HEK293 (cell line): ENCODE data around the gene TNXB.

Source experiments
- CTCF ChIA-PET: fragments of 350-600 bp; formaldehyde crosslinking; extraction: SDS; loops from one replicate; lab custom pipeline; 2021; ENCODE audit warnings: antibody characterized with exemption; lab: Yijun Ruan, JAX
- POLR2A ChIA-PET: fragments of 300-600 bp; formaldehyde crosslinking; extraction: SDS; loops from one replicate; lab custom pipeline; 2020; ENCODE audit warnings: antibody characterized with exemption, inconsistent platforms; lab: Yijun Ruan, JAX
- H3K27ac ChIP-seq: fragments of 200-500 bp; sonication (Bioruptor generic); 2 replicates; pipeline ENCODE4 v1.5.1; 2014; ENCODE audit warnings: low read depth, low read length, control low read depth, inconsistent platforms; ENCODE audit errors: extremely low read depth
- H3K36me3 ChIP-seq, 2 experiments: fragments of 200-500 bp in 1 of 2; sonication (Bioruptor generic) in 1 of 2; 1 replicate in 1 of 2; 2 replicates in 1 of 2; pipeline ENCODE4 v1.5.1; 2014 to 2017; ENCODE audit warnings: inconsistent platforms in 2 of 2, low read length in 2 of 2; ENCODE audit not compliant: control insufficient read depth in 2 of 2, insufficient read depth in 1 of 2
- H3K4me1 ChIP-seq: fragments of 200-500 bp; sonication (Bioruptor generic); 2 replicates; pipeline ENCODE4 v1.5.1; 2014; ENCODE audit warnings: mild to moderate bottlenecking, low read length, inconsistent platforms; ENCODE audit not compliant: control insufficient read depth, insufficient read depth
- H3K4me3 ChIP-seq: 2 replicates; pipeline ENCODE4 v1.5.1; 2011; ENCODE audit warnings: low read depth, mild to moderate bottlenecking, control low read depth, low read length, moderate library complexity
- H3K9me3 ChIP-seq: fragments of 200-500 bp; sonication (Bioruptor generic); 2 replicates; pipeline ENCODE4 v1.5.1; 2014; ENCODE audit warnings: low read depth, low read length, inconsistent platforms; ENCODE audit not compliant: control insufficient read depth, insufficient read depth
- BCL11A ChIP-seq: fragments of 450-650 bp; formaldehyde crosslinking; IDR thresholded peaks from 2 replicates; pipeline ENCODE4 v1.5.1; 2016; ENCODE audit warnings: low read depth, missing biosample characterization, missing genetic modification characterization
- ELK4 ChIP-seq: IDR thresholded peaks from 2 replicates; pipeline ENCODE4 v1.6.1; 2011; ENCODE audit warnings: mild to moderate bottlenecking, low read depth, low read length, borderline replicate concordance
- INSM2 ChIP-seq: fragments of 450-650 bp; formaldehyde crosslinking; IDR thresholded peaks from 2 replicates; pipeline ENCODE4 v1.5.1; 2016; ENCODE audit warnings: missing biosample characterization, missing genetic modification characterization
- KLF16 ChIP-seq: fragments of 450-650 bp; formaldehyde crosslinking; IDR thresholded peaks from 2 replicates; pipeline ENCODE4 v1.5.1; 2017; ENCODE audit warnings: missing biosample characterization, missing genetic modification characterization
- KLF7 ChIP-seq: fragments of 450-650 bp; formaldehyde crosslinking; IDR thresholded peaks from 2 replicates; pipeline ENCODE4 v1.5.1; 2016; ENCODE audit warnings: missing biosample characterization, missing genetic modification characterization, borderline replicate concordance
- MZF1 ChIP-seq: fragments of 450-650 bp; formaldehyde crosslinking; IDR thresholded peaks from 2 replicates; pipeline ENCODE4 v1.5.1; 2017; ENCODE audit warnings: missing biosample characterization, missing genetic modification characterization, borderline replicate concordance
- PATZ1 ChIP-seq: fragments of 450-650 bp; formaldehyde crosslinking; IDR thresholded peaks from 2 replicates; pipeline ENCODE4 v1.5.1; 2016; ENCODE audit warnings: missing biosample characterization, missing genetic modification characterization
- REPIN1 ChIP-seq: fragments of 450-650 bp; formaldehyde crosslinking; IDR thresholded peaks from 2 replicates; pipeline ENCODE4 v1.5.1; 2017; ENCODE audit warnings: missing biosample characterization, missing genetic modification characterization, low read depth
- SALL2 ChIP-seq: fragments of 450-650 bp; formaldehyde crosslinking; IDR thresholded peaks from 2 replicates; pipeline ENCODE4 v1.5.0; 2017; ENCODE audit warnings: missing biosample characterization, mild to moderate bottlenecking, missing genetic modification characterization, borderline replicate concordance
- TSHZ1 ChIP-seq: fragments of 450-650 bp; formaldehyde crosslinking; IDR thresholded peaks from 2 replicates; pipeline ENCODE4 v1.5.1; 2016; ENCODE audit warnings: missing biosample characterization, missing genetic modification characterization, borderline replicate concordance
- ZBTB8A ChIP-seq: fragments of 450-650 bp; formaldehyde crosslinking; IDR thresholded peaks from 2 replicates; pipeline ENCODE4 v1.5.1; 2016; ENCODE audit warnings: missing biosample characterization, missing genetic modification characterization
- ZEB2 ChIP-seq: fragments of 450-650 bp; formaldehyde crosslinking; IDR thresholded peaks from 2 replicates; pipeline ENCODE4 v1.5.1; 2016; ENCODE audit warnings: missing biosample characterization, missing genetic modification characterization
- ZNF157 ChIP-seq: fragments of 450-650 bp; formaldehyde crosslinking; IDR thresholded peaks from 2 replicates; pipeline ENCODE4 v1.5.1; 2016; ENCODE audit warnings: missing biosample characterization, missing genetic modification characterization
- ZNF221 ChIP-seq: fragments of 450-650 bp; formaldehyde crosslinking; IDR thresholded peaks from 2 replicates; pipeline ENCODE4 v1.5.1; 2017; ENCODE audit warnings: missing biosample characterization, missing genetic modification characterization, borderline replicate concordance
- ZNF341 ChIP-seq: fragments of 450-650 bp; formaldehyde crosslinking; IDR thresholded peaks from 2 replicates; pipeline ENCODE4; 2016; ENCODE audit warnings: low read depth, missing biosample characterization, missing genetic modification characterization
- ZNF398 ChIP-seq: fragments of 450-650 bp; formaldehyde crosslinking; IDR thresholded peaks from 2 replicates; pipeline ENCODE4 v1.5.1; 2017; ENCODE audit warnings: missing biosample characterization, missing genetic modification characterization
- ZNF449 ChIP-seq: fragments of 450-650 bp; formaldehyde crosslinking; IDR thresholded peaks from 2 replicates; pipeline ENCODE4 v1.5.1; 2017; ENCODE audit warnings: missing biosample characterization, mild to moderate bottlenecking, missing genetic modification characterization, moderate library complexity
- ZNF580 ChIP-seq: fragments of 450-650 bp; formaldehyde crosslinking; IDR thresholded peaks from 2 replicates; pipeline ENCODE4 v1.5.1; 2016; ENCODE audit warnings: missing biosample characterization, missing genetic modification characterization
- ZNF621 ChIP-seq: fragments of 450-650 bp; formaldehyde crosslinking; IDR thresholded peaks from 2 replicates; pipeline ENCODE4 v1.5.1; 2017; ENCODE audit warnings: missing biosample characterization, missing genetic modification characterization
- ZNF660 ChIP-seq: fragments of 450-650 bp; IDR thresholded peaks from 2 replicates; pipeline ENCODE4 v1.5.1; 2018; ENCODE audit warnings: missing biosample characterization, mild to moderate bottlenecking, missing genetic modification characterization
- ZNF776 ChIP-seq: fragments of 450-650 bp; formaldehyde crosslinking; IDR thresholded peaks from 2 replicates; pipeline ENCODE4 v1.5.0; 2017; ENCODE audit warnings: missing biosample characterization, missing genetic modification characterization, borderline replicate concordance
- ZNF777 ChIP-seq: fragments of 450-650 bp; formaldehyde crosslinking; IDR thresholded peaks from 2 replicates; pipeline ENCODE4 v1.5.1; 2017; ENCODE audit warnings: missing biosample characterization, missing genetic modification characterization, borderline replicate concordance
- ZNF792 ChIP-seq: fragments of 450-650 bp; formaldehyde crosslinking; IDR thresholded peaks from 2 replicates; pipeline ENCODE4 v1.5.1; 2016; ENCODE audit warnings: missing biosample characterization, missing genetic modification characterization
- ZNF843 ChIP-seq: fragments of 450-650 bp; formaldehyde crosslinking; IDR thresholded peaks from 2 replicates; pipeline ENCODE4 v1.5.1; 2016; ENCODE audit warnings: missing biosample characterization, missing genetic modification characterization
- ZSCAN16 ChIP-seq: fragments of 450-650 bp; formaldehyde crosslinking; IDR thresholded peaks from 2 replicates; pipeline ENCODE4 v1.5.1; 2016; ENCODE audit warnings: missing biosample characterization, missing genetic modification characterization

TNXB gene

GRCh38 chr6:32154514-32155161 lies 45.5 kb upstream of the TNXB start:
- Histone ChIP-seq H3K36me3 (peaks cover 22 to 41% of the 10 kb centered on the region in 2 experiments), H3K4me1 (peaks cover 7% of the 10 kb centered on the region; the same call in 1 of the 2 replicates), H3K27ac (peak overlapping the region; percentile 80), H3K4me3 (peak overlapping the region; percentile 66), H3K9me3 (no peaks in the 10 kb centered on the region)
- ChIA-PET CTCF (interaction anchor here (0.5 to 1.3 kb wide), 16 partner anchors 8 to 893 kb away, joined by 3 to 21 read pairs (median 4); partner anchors contain the start of genes ATF6B, EGFL8 and FKBPL), POLR2A (interaction anchor here (0.6 to 1.2 kb wide), 6 partner anchors 12 to 51 kb away, joined by 3 to 8 read pairs (median 4); partner anchors contain the start of genes ATF6B and FKBPL)
- TF ChIP-seq ZNF157 (no peak), ZNF341 (tag by site-specific recombination) (peak; percentile 60), KLF7 (no peak), ZBTB8A (tag by site-specific recombination) (peak; percentile 71), ZEB2 (tag by site-specific recombination) (no peak), ZNF449 (tag by site-specific recombination) (peak; percentile 86), ZNF660 (tag by site-specific recombination) (no peak), ZNF221 (tag by site-specific recombination) (no peak), ZNF792 (no peak), ZNF398 (tag by site-specific recombination) (no peak), ZNF776 (tag by site-specific recombination) (no peak), ELK4 (no peak), MZF1 (no peak), PATZ1 (tag by site-specific recombination) (peak; percentile 81), REPIN1 (tag by site-specific recombination) (no peak; the same call in 1 of the 2 replicates), BCL11A (no peak), ZNF777 (tag by site-specific recombination) (no peak), ZNF843 (no peak), KLF16 (tag by site-specific recombination) (no peak), ZNF621 (tag by site-specific recombination) (no peak), SALL2 (tag by site-specific recombination) (no peak), ZSCAN16 (tag by site-specific recombination) (no peak), TSHZ1 (no peak), INSM2 (tag by site-specific recombination) (no peak), ZNF580 (tag by site-specific recombination) (no peak)
